SJCRH30 (cell line): Measurements from ENCODE around the gene ZNF581. TPM values are rescaled to one million over a fixed set of nuclear protein-coding genes. Genes with fewer than 3 reads are reported as not detected.

ENCODE experiments used
- DNase-seq, 2 experiments: peaks; one replicate each; pipeline ENCODE4 v3.0.0-alpha.2; 2015 to 2020
- H3K27ac ChIP-seq: fragments of 250-450 bp; sonication (Bioruptor Pico); 2 replicates; pipeline ENCODE4 v1.5.1; 2020; ENCODE audit warnings: mild to moderate bottlenecking, moderate library complexity
- H3K27me3 ChIP-seq: fragments of 250-450 bp; sonication (Bioruptor Pico); 2 replicates; pipeline ENCODE4 v1.5.1; 2020; ENCODE audit warnings: mild to moderate bottlenecking, moderate library complexity
- H3K36me3 ChIP-seq: fragments of 250-450 bp; sonication (Bioruptor Pico); 2 replicates; pipeline ENCODE4 v1.5.1; 2020; ENCODE audit warnings: mild to moderate bottlenecking, moderate library complexity
- H3K4me1 ChIP-seq: fragments of 250-450 bp; sonication (Bioruptor Pico); 2 replicates; pipeline ENCODE4 v1.5.1; 2020; ENCODE audit warnings: mild to moderate bottlenecking, moderate library complexity
- H3K4me3 ChIP-seq: fragments of 250-450 bp; sonication (Bioruptor Pico); 2 replicates; pipeline ENCODE4 v1.5.1; 2020; ENCODE audit warnings: mild to moderate bottlenecking, moderate library complexity
- H3K9me3 ChIP-seq: fragments of 250-450 bp; sonication (Bioruptor Pico); replicated peaks from 2 replicates; pipeline ENCODE4 v1.5.1; 2020; ENCODE audit warnings: mild to moderate bottlenecking, moderate library complexity
- total RNA-seq: library from RNA; depleted of rRNA; stranded (reverse); fragments of >200 nt; shearing (Covaris generic); gene quantifications from 2 replicates; pipeline ENCODE4 v1.2.3, GENCODE V29; 2014

ZNF581 gene
- total RNA-seq, 1 experiment from 2014 or later, result 17.9 TPM

GRCh38 chr19:55603581-55604292, 39.7 kb upstream of the ZNF581 start:
- DNase-seq, result no peak
- H3K36me3 ChIP-seq, result 0 out of 2 replicates have a peak, but pooled peaks cover 4% of the 10 kb centered on the region
- H3K4me1 ChIP-seq, result peaks cover 4% of the 10 kb centered on the region; the same call in 1 of the 2 replicates
- H3K27ac ChIP-seq, result no peak overlapping the region; the same call in 1 of the 2 replicates
- H3K4me3 ChIP-seq, result peak overlapping the region; percentile 72; the same call in 1 of the 2 replicates
- H3K9me3 ChIP-seq, result no peaks in the 10 kb centered on the region
- no peaks in the 10 kb centered on the region for H3K27me3 ChIP-seq

- peak; percentile 99 for DNase-seq
- no peaks in the 10 kb centered on the region for H3K9me3 ChIP-seq
- H3K4me1 ChIP-seq, result peaks cover 4% of the 10 kb centered on the region; the same call in 1 of the 2 replicates
- no peaks in the 10 kb centered on the region for H3K27me3 ChIP-seq
- H3K4me3 ChIP-seq, result peak overlapping the region; percentile 72
- H3K27ac ChIP-seq, result peak overlapping the region; percentile 78
- H3K36me3 ChIP-seq, result 0 out of 2 replicates have a peak, but pooled peaks cover 5% of the 10 kb centered on the region
These were observed 38.2 kb upstream of the ZNF581 start for GRCh38 chr19:55605207-55605636.

GRCh38 chr19:55605637-55606470, 37.6 kb upstream of the ZNF581 start, which contains the start of gene ZNF865:
Gene ZNF865 (plus strand): TSS chr19:55605647. CDS start chr19:55613619, 7,972 bp downstream.
- no peaks in the 10 kb centered on the region for H3K9me3 ChIP-seq
- DNase-seq, result peak; percentile 87 to 90
- H3K27me3 ChIP-seq, result no peaks in the 10 kb centered on the region
- H3K36me3 ChIP-seq, result 0 out of 2 replicates have a peak, but pooled peaks cover 5% of the 10 kb centered on the region
- H3K4me3 ChIP-seq, result peak within 1 kb of the TSS; percentile 72
- H3K4me1 ChIP-seq, result peaks cover 4% of the 10 kb centered on the region; the same call in 1 of the 2 replicates
- peak within 1 kb of the TSS; percentile 78 for H3K27ac ChIP-seq

GRCh38 chr19:55606471-55606787, 37.0 kb upstream of the ZNF581 start:
- Histone ChIP-seq H3K27ac (no peak overlapping the region; the same call in 1 of the 2 replicates), H3K4me1 (peaks cover 4% of the 10 kb centered on the region; the same call in 1 of the 2 replicates), H3K9me3 (no peaks in the 10 kb centered on the region), H3K36me3 (0 out of 2 replicates have a peak, but pooled peaks cover 5% of the 10 kb centered on the region), H3K27me3 (no peaks in the 10 kb centered on the region), H3K4me3 (peak overlapping the region; percentile 72)
- no peak for DNase-seq

- H3K27ac ChIP-seq, result no peak overlapping the region
These were observed 36.6 kb upstream of the ZNF581 start for GRCh38 chr19:55606817-55607216.

GRCh38 chr19:55609326-55609725, 34.1 kb upstream of the ZNF581 start:
- no peaks in the 10 kb centered on the region for H3K9me3 ChIP-seq
- no peak for DNase-seq
- H3K36me3 ChIP-seq, result 0 out of 2 replicates have a peak, but pooled peaks cover 5% of the 10 kb centered on the region
- no peak overlapping the region for H3K4me3 ChIP-seq
- H3K4me1 ChIP-seq, result peaks cover 4% of the 10 kb centered on the region; the same call in 1 of the 2 replicates
- no peaks in the 10 kb centered on the region for H3K27me3 ChIP-seq
- H3K27ac ChIP-seq, result no peak overlapping the region

More at GRCh38 chr19:55606817-55607216, 36.6 kb upstream of the ZNF581 start:
- no peaks in the 10 kb centered on the region for H3K27me3 ChIP-seq
- 0 out of 2 replicates have a peak, but pooled peaks cover 5% of the 10 kb centered on the region for H3K36me3 ChIP-seq
- no peaks in the 10 kb centered on the region for H3K9me3 ChIP-seq
- H3K4me3 ChIP-seq, result no peak overlapping the region
- no peak for DNase-seq
- H3K4me1 ChIP-seq, result peaks cover 4% of the 10 kb centered on the region; the same call in 1 of the 2 replicates

GRCh38 chr19:55611300-55611982, 32.0 kb upstream of the ZNF581 start:
- no peak overlapping the region for H3K27ac ChIP-seq
- H3K27me3 ChIP-seq, result no peaks in the 10 kb centered on the region
- DNase-seq, result no peak
- peaks cover 17% of the 10 kb centered on the region; the same call in 1 of the 2 replicates for H3K36me3 ChIP-seq
- H3K9me3 ChIP-seq, result no peaks in the 10 kb centered on the region
- no peak overlapping the region for H3K4me3 ChIP-seq
- H3K4me1 ChIP-seq, result no peaks in the 10 kb centered on the region; the same call in 1 of the 2 replicates

GRCh38 chr19:55611983-55612645, 31.3 kb upstream of the ZNF581 start:
- peaks cover 14% of the 10 kb centered on the region; the same call in 1 of the 2 replicates for H3K36me3 ChIP-seq
- no peaks in the 10 kb centered on the region for H3K27me3 ChIP-seq
- no peak overlapping the region for H3K4me3 ChIP-seq
- H3K9me3 ChIP-seq, result no peaks in the 10 kb centered on the region
- no peak for DNase-seq
- H3K4me1 ChIP-seq, result no peaks in the 10 kb centered on the region
- no peak overlapping the region for H3K27ac ChIP-seq

- Histone ChIP-seq H3K27ac (no peak overlapping the region), H3K9me3 (no peaks in the 10 kb centered on the region), H3K4me1 (no peaks in the 10 kb centered on the region; the same call in 1 of the 2 replicates), H3K27me3 (no peaks in the 10 kb centered on the region), H3K36me3 (peaks cover 24% of the 10 kb centered on the region), H3K4me3 (no peak overlapping the region)
- DNase-seq, result no peak
These were observed 30.1 kb upstream of the ZNF581 start for GRCh38 chr19:55613396-55613795.

- H3K27me3 ChIP-seq, result no peaks in the 10 kb centered on the region
- no peak for DNase-seq
- no peaks in the 10 kb centered on the region for H3K9me3 ChIP-seq
- H3K36me3 ChIP-seq, result peaks cover 24% of the 10 kb centered on the region
- no peak overlapping the region for H3K27ac ChIP-seq
- no peak overlapping the region for H3K4me3 ChIP-seq
- H3K4me1 ChIP-seq, result peaks cover 4% of the 10 kb centered on the region
These were observed 29.3 kb upstream of the ZNF581 start for GRCh38 chr19:55613930-55614710.

- peaks cover 4% of the 10 kb centered on the region for H3K4me1 ChIP-seq
These were observed 28.5 kb upstream of the ZNF581 start for GRCh38 chr19:55614711-55615542.

GRCh38 chr19:55615543-55616394, 27.7 kb upstream of the ZNF581 start:
- Histone ChIP-seq H3K27me3 (no peaks in the 10 kb centered on the region), H3K9me3 (no peaks in the 10 kb centered on the region), H3K4me3 (no peak overlapping the region), H3K4me1 (peaks cover 4% of the 10 kb centered on the region), H3K36me3 (peaks cover 24% of the 10 kb centered on the region), H3K27ac (no peak overlapping the region)
- DNase-seq, result no peak

More at GRCh38 chr19:55614711-55615542, 28.5 kb upstream of the ZNF581 start:
- no peaks in the 10 kb centered on the region for H3K9me3 ChIP-seq
- H3K27ac ChIP-seq, result no peak overlapping the region
- H3K27me3 ChIP-seq, result no peaks in the 10 kb centered on the region
- no peak overlapping the region for H3K4me3 ChIP-seq
- peaks cover 25% of the 10 kb centered on the region for H3K36me3 ChIP-seq
- DNase-seq, result no peak
